ENCODE results near the gene NTRK2. TPM values are rescaled to one million over a fixed set of nuclear protein-coding genes. Genes with fewer than 3 reads are reported as not detected.

Gene NTRK2
- total RNA-seq, 1 experiment from 2014 or later: 0.06 TPM

DNA sequence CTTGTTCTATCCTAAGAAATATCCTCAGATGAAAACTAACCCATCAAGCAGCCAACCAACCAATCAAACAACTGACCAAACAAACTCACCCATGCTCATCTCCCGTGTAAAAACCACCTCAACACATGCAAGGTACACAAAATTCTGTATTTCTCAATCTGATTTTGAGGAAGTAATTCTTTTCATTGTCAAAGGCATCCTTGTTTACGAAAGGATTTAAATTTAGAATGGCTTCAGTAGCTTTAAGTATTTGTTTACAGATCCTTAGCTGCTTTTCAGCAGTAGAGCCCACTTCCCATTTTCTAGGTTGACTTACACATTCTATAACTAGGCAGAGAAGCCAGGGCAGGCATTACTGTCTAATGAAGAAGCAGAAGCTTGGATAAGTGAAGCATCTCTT, 78.6 kb downstream of the NTRK2 start:
- TF ChIP-seq EZH2 (IDR thresholded peaks at IDR 0.05; ENCODE audit: borderline replicate concordance, low read depth, low read length, poor library complexity, severe bottlenecking): no peak
- TF ChIP-seq, protein P1, sequence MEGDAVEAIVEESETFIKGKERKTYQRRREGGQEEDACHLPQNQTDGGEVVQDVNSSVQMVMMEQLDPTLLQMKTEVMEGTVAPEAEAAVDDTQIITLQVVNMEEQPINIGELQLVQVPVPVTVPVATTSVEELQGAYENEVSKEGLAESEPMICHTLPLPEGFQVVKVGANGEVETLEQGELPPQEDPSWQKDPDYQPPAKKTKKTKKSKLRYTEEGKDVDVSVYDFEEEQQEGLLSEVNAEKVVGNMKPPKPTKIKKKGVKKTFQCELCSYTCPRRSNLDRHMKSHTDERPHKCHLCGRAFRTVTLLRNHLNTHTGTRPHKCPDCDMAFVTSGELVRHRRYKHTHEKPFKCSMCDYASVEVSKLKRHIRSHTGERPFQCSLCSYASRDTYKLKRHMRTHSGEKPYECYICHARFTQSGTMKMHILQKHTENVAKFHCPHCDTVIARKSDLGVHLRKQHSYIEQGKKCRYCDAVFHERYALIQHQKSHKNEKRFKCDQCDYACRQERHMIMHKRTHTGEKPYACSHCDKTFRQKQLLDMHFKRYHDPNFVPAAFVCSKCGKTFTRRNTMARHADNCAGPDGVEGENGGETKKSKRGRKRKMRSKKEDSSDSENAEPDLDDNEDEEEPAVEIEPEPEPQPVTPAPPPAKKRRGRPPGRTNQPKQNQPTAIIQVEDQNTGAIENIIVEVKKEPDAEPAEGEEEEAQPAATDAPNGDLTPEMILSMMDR (conservative IDR thresholded peaks at IDR 0.05; ENCODE audit: low read depth, low read length): no peak
- Histone ChIP-seq H3K4me1 (ENCODE audit: insufficient read depth, low read length, poor library complexity, severe bottlenecking) (no peaks in the 10 kb centered on the region), H3K4me3 (ENCODE audit: low read depth, low read length, poor library complexity, severe bottlenecking) (no peak overlapping the region), H3K27ac (ENCODE audit: low read depth, low read length, poor library complexity, severe bottlenecking) (no peak overlapping the region), H3K9me3 (ENCODE audit: low read depth, low read length, poor library complexity, severe bottlenecking) (no peaks in the 10 kb centered on the region), H3K27me3 (replicated peaks; ENCODE audit: insufficient read depth, low read depth, low read length, poor library complexity) (peaks cover 15% of the 10 kb centered on the region), H3K36me3 (ENCODE audit: insufficient read depth, low read length, poor library complexity, severe bottlenecking) (no peaks in the 10 kb centered on the region)
- intact Hi-C loops (cut with micrococcal nuclease; ENCODE audit: unreplicated experiment): no loop called here
- POLR2A ChIA-PET (ENCODE audit: low non-redundant PET): no interaction called here
- no TSS peak for BruUV-seq (replicated peaks)
- no peak for DNase-seq (ENCODE audit: low spot score)
- CTCF ChIA-PET: no interaction called here

DNA sequence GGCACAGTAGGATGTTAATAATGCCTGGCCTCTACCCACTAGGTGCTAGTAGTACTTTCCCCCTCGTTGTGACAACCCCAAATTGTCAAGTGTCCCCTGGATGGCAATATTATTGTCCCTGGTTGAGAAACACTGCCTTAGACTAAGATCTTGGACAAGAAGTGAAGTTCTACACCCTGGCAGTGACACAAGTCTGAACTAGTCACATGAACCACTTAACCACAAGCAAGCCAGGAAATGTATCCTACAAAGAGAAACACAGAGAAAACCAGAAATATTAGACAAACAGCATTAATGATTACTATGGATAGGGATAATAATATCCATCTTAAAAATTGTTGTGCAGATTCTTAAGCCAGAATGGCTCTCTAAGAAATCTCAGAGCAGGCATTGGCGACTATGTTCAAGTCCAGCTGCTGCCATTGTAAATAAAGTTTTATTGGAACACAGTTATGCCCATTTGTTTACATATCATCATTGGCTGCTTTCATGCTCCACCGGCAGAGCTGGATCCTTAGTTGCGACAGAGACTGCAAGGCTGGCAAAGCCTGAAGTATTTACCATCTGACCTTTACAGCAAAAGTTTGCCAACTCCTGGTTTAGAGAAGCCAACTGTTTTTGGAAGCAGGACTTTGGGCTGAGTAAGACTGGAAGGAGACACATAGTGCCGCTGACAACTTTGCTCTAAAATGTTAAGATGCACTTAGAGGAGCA, 80.8 kb downstream of the NTRK2 start:
- no peak for DNase-seq (ENCODE audit: low spot score)
- Histone ChIP-seq H3K4me1 (ENCODE audit: insufficient read depth, low read length, poor library complexity, severe bottlenecking) (no peaks in the 10 kb centered on the region), H3K36me3 (ENCODE audit: insufficient read depth, low read length, poor library complexity, severe bottlenecking) (no peaks in the 10 kb centered on the region), H3K27ac (ENCODE audit: low read depth, low read length, poor library complexity, severe bottlenecking) (no peak overlapping the region), H3K9me3 (ENCODE audit: low read depth, low read length, poor library complexity, severe bottlenecking) (no peaks in the 10 kb centered on the region), H3K27me3 (replicated peaks; ENCODE audit: insufficient read depth, low read depth, low read length, poor library complexity) (no peaks in the 10 kb centered on the region), H3K4me3 (ENCODE audit: low read depth, low read length, poor library complexity, severe bottlenecking) (no peak overlapping the region)
- no peak for TF ChIP-seq EZH2 (IDR thresholded peaks at IDR 0.05; ENCODE audit: borderline replicate concordance, low read depth, low read length, poor library complexity, severe bottlenecking)
- TF ChIP-seq, protein P1 (conservative IDR thresholded peaks at IDR 0.05; ENCODE audit: low read depth, low read length): no peak
- no TSS peak for BruUV-seq (replicated peaks)
- CTCF ChIA-PET: no interaction called here
- POLR2A ChIA-PET (ENCODE audit: low non-redundant PET): no interaction called here
- intact Hi-C loops (cut with micrococcal nuclease; ENCODE audit: unreplicated experiment): no loop called here

DNA sequence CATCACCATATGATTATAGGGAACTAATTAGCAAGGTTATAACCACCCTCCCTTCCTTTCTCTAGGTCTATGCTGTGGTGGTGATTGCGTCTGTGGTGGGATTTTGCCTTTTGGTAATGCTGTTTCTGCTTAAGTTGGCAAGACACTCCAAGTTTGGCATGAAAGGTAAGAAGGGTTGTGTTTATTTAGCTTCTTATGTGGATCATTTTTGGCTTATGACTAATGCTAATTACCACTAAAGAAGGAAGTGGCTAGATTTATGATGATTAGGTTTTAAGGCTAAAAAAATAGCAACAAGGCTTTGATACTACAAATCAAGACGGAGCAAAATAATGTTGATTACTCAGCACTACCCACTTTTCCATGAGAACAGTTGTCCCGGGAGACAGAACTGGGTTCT, 82.4 kb downstream of the NTRK2 start:
- no peaks in the 10 kb centered on the region for H3K4me1 ChIP-seq (ENCODE audit: insufficient read depth, low read length, poor library complexity, severe bottlenecking)
- POLR2A ChIA-PET (ENCODE audit: low non-redundant PET): no interaction called here
- H3K27me3 ChIP-seq (replicated peaks; ENCODE audit: insufficient read depth, low read depth, low read length, poor library complexity): no peaks in the 10 kb centered on the region
- H3K27ac ChIP-seq (ENCODE audit: low read depth, low read length, poor library complexity, severe bottlenecking): no peak overlapping the region
- no peaks in the 10 kb centered on the region for H3K9me3 ChIP-seq (ENCODE audit: low read depth, low read length, poor library complexity, severe bottlenecking)
- intact Hi-C loops (cut with micrococcal nuclease; ENCODE audit: unreplicated experiment): no loop called here
- H3K36me3 ChIP-seq (ENCODE audit: insufficient read depth, low read length, poor library complexity, severe bottlenecking): no peaks in the 10 kb centered on the region
- TF ChIP-seq, protein P1 (conservative IDR thresholded peaks at IDR 0.05; ENCODE audit: low read depth, low read length): no peak
- no peak for TF ChIP-seq EZH2 (IDR thresholded peaks at IDR 0.05; ENCODE audit: borderline replicate concordance, low read depth, low read length, poor library complexity, severe bottlenecking)
- CTCF ChIA-PET: no interaction called here
- no TSS peak for BruUV-seq (replicated peaks)
- H3K4me3 ChIP-seq (ENCODE audit: low read depth, low read length, poor library complexity, severe bottlenecking): no peak overlapping the region
- no peak for DNase-seq (ENCODE audit: low spot score)

Measured in A673 (cell line).